NOMO-1 treated with dmso at 0.1 percent for 144 hours (cell line): ENCODE results near the gene RRP12.

Source experiments
- DNase-seq: peaks from one replicate; lab custom pipeline; 2025; ENCODE audit not compliant: unreplicated experiment; lab: John Stamatoyannopoulos, UW

Gene RRP12

GRCh38 chr10:97319671-97320479 lies 81.3 kb downstream of the RRP12 start:
- DNase-seq, result peak; percentile 56

DNA sequence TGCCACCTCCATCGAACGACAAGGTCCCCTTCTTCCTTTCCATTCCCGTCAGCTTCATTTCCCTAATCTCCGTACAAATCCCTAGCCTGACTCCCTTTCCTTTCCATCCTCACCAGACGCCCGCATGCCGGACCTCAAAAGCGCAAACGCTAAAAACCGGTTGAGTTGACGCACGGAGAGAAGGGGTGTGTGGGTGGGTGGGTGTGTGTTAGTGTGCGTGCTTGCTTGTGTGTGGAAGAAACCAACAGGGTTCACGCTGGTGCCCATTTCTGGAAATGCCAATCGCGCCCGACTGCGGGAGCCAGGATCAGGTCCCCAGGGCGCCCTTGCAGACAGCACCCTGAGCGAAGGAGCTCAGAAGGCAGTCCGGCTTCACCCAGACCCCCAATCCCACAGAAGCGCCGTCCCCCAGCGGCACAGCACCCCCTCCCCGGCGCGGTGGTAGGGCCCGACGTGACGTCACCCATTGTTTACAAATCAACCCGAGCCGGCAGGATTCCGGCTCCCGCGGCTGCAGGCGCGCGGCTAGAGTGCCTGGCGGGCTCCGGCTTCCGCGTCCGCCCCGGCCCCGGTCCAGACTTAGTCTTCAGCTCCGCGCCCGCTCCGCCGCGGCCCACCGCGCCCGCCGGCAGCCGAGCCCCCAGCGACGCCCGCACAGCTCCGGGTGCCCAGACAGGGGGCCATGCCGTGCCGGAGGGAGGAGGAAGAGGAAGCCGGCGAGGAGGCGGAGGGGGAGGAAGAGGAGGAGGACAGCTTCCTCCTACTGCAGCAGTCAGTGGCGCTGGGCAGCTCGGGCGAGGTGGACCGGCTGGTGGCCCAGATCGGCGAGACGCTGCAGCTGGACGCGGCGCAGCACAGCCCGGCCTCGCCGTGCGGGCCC lies 82.1 kb downstream of the RRP12 start, which contains the start of gene FRAT1:
TSS of gene FRAT1 (plus strand) at position 500 of the 880 bp plus-strand sequence. CDS start at position 683, 183 bp downstream.
- peak; percentile 72 for DNase-seq

DNA sequence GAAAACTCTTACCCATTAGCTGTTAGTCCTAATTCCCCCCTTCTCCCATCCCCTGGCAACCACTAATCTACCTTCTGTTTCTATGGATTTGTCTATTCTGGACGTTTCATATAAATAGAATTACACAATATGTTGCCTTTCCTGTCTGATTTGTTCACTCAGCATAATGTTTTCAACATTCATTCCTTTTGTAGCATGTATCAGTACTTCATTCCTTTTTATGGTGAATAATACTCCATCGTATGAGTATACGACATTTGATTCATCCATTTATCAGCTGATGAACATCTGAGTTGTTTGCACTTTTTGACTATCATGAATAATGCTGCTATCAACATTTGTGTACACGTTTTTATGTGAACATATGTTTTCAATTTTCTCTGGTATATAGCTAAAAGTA lies 86.5 kb downstream of the RRP12 start:
- no peak for DNase-seq

DNA sequence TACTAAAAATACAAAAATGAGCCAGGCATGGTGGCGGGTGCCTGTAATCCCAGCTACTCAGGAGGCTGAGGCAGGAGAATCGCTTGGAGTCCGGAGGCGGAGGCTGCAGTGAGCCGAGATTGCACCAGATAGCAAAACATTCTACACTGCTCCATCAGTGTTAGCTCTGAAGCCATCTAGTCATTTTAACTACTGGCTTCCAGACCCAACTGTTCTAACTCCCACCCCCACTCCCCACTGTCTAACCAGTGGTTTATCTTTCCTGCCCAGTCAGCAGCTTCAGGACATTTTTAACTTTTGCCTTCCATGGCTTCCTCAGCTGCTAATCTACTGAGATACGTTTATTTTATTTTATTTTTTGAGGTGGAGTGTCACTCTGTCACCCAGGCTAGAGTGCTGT lies 88.2 kb downstream of the RRP12 start:
- no peak for DNase-seq

DNA sequence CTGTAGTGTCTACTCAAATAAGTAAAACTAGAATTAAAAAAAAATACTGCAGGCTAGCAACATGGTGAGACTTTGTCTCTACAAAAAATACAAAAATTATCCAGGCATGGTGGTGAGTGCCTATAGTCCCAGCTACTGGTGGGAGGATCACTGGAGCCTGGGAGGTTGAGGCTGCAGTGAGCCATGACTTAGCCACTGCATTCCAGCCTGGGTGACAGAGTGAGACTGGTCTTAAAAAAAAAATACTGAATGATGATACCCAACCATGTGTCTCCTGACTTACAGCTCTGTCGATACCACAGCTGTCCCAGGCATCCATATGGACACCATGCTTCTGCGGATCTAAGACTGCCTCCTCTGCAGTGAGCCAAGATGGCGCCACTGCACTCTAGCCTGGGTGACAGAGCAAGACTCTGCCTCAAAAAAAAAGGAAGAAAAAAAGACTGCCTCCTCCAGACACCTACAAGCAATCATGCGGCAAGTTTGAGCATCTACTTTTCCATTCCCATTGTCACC lies 90.0 kb downstream of the RRP12 start:
- DNase-seq, result no peak

GRCh38 chr10:97307866-97308780 lies 93.0 kb downstream of the RRP12 start:
- DNase-seq, result no peak

- DNase-seq, result no peak
Observed at GRCh38 chr10:97307441-97307840, 93.7 kb downstream of the RRP12 start.
